Lung (tissue), 12 donors: Measurements from ENCODE around the gene CHST11. TPM values are rescaled to one million over a fixed set of nuclear protein-coding genes. Genes with fewer than 3 reads are reported as not detected.
A peak's percentile ranks its signal among the peaks of the same experiment; 100 is the strongest.
"Not testable (repeated sequence)": the region's sequence is repeated elsewhere in the genome, so short reads cannot be mapped to it uniquely, and the experiment has no call there.

ENCODE experiments used
- ATAC-seq: fragments of 200-7000 bp; cut with Tn5 transposase; one replicate; pipeline ENCODE4 v1.9.1; 2020; ENCODE audit warnings: moderate number of reproducible peaks; ENCODE audit not compliant: insufficient read depth, low FRiP score
- DNase-seq, 3 donors: peaks; one replicate each; pipeline ENCODE4 v3.0.0-alpha.2; 2013 to 2017
- H3K27ac ChIP-seq, 2 donors: one replicate each; pipeline ENCODE4 v1.5.1; 2013; ENCODE audit warnings: mild to moderate bottlenecking in 2 of 2, moderate library complexity in 2 of 2, control low read depth in 1 of 2, inconsistent platforms in 1 of 2, low read depth in 1 of 2, low read length in 1 of 2
- H3K27me3 ChIP-seq, 3 donors: one replicate each; pipeline ENCODE4 v1.5.1; 2013; ENCODE audit warnings: low read length in 2 of 3; ENCODE audit not compliant: control insufficient read depth in 3 of 3, insufficient read depth in 3 of 3
- H3K36me3 ChIP-seq, 4 donors: one replicate each; pipeline ENCODE4 v1.5.1; 2013; ENCODE audit warnings: low read length in 4 of 4, mild to moderate bottlenecking in 1 of 4, moderate library complexity in 1 of 4; ENCODE audit not compliant: control insufficient read depth in 4 of 4, insufficient read depth in 4 of 4
- H3K4me1 ChIP-seq, 5 donors: one replicate each; pipeline ENCODE4 v1.5.1; 2013; ENCODE audit warnings: low read length in 5 of 5, mild to moderate bottlenecking in 2 of 5, moderate library complexity in 1 of 5; ENCODE audit not compliant: control insufficient read depth in 5 of 5, insufficient read depth in 5 of 5
- H3K4me3 ChIP-seq: one replicate; pipeline ENCODE4 v1.5.1; 2013; ENCODE audit warnings: mild to moderate bottlenecking, control low read depth, moderate library complexity
- H3K9ac ChIP-seq, 2 donors: one replicate each; pipeline ENCODE4 v1.5.1; 2013; ENCODE audit warnings: low read length in 2 of 2, control low read depth in 1 of 2; ENCODE audit not compliant: insufficient read depth in 1 of 2
- H3K9me3 ChIP-seq, 4 donors: one replicate each; pipeline ENCODE4 v1.5.1; 2013; ENCODE audit warnings: low read length in 3 of 4, mild to moderate bottlenecking in 1 of 4, moderate library complexity in 1 of 4; ENCODE audit not compliant: control insufficient read depth in 4 of 4, insufficient read depth in 3 of 4
- WGBS, 2 donors: extraction: QIAGEN DNeasy Blood & Tissue Kit; methylation state at CpG; one replicate each; pipeline ENCODE4 v1.1.7; 2013; 5-methylcytosine and 5-hydroxymethylcytosine counted together
- polyA plus RNA-seq, 2 donors: library from polyadenylated mRNA; stranded (reverse); fragments of 200-250 nt; gene quantifications; one replicate each; pipeline ENCODE4 v1.2.1, GENCODE V29; 2013
- total RNA-seq, 2 donors: library from RNA; depleted of rRNA in 1 of 2; stranded (reverse); fragments of >200 nt in 1 of 2; gene quantifications; one replicate each; pipeline ENCODE4 v1.2.1, GENCODE V29; 2014 to 2021
- TF ChIP-seq, protein P1 (sequence below): IDR thresholded peaks from 2 replicates; pipeline ENCODE4 v1.5.1; 2012; ENCODE audit warnings: mild to moderate bottlenecking; ENCODE audit errors: control extremely low read depth, extremely low read depth
- donor health status: control.
- donor health status: control.
- donor health status: Bipolar disorder and iron deficiency.
- donor health status: healthy.
- donor health status: DM: yes; HTN: yes; CAD: no.

Gene CHST11
- total and polyA plus RNA-seq, 4 donors: 9.0 to 63.2 (median 27.7) TPM

GRCh38 chr12:104610513-104611235 is 153.9 kb downstream of the CHST11 start:
- TF ChIP-seq, protein P1, sequence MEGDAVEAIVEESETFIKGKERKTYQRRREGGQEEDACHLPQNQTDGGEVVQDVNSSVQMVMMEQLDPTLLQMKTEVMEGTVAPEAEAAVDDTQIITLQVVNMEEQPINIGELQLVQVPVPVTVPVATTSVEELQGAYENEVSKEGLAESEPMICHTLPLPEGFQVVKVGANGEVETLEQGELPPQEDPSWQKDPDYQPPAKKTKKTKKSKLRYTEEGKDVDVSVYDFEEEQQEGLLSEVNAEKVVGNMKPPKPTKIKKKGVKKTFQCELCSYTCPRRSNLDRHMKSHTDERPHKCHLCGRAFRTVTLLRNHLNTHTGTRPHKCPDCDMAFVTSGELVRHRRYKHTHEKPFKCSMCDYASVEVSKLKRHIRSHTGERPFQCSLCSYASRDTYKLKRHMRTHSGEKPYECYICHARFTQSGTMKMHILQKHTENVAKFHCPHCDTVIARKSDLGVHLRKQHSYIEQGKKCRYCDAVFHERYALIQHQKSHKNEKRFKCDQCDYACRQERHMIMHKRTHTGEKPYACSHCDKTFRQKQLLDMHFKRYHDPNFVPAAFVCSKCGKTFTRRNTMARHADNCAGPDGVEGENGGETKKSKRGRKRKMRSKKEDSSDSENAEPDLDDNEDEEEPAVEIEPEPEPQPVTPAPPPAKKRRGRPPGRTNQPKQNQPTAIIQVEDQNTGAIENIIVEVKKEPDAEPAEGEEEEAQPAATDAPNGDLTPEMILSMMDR: no peak
- 85 to 90% methylated on average over 6 of the region's 6 CpGs for WGBS, 2 donors
- Histone ChIP-seq H3K9me3 (no peaks in the 10 kb centered on the region), H3K4me1 (peaks cover 0 to 10% (median 0%) of the 10 kb centered on the region in 5 donors), H3K27me3 (no peaks in the 10 kb centered on the region), H3K9ac (no peak overlapping the region), H3K27ac (no peak overlapping the region), H3K4me3 (no peak overlapping the region), H3K36me3 (no peaks in the 10 kb centered on the region)
- ATAC-seq (no peak), DNase-seq (no peak)

DNA sequence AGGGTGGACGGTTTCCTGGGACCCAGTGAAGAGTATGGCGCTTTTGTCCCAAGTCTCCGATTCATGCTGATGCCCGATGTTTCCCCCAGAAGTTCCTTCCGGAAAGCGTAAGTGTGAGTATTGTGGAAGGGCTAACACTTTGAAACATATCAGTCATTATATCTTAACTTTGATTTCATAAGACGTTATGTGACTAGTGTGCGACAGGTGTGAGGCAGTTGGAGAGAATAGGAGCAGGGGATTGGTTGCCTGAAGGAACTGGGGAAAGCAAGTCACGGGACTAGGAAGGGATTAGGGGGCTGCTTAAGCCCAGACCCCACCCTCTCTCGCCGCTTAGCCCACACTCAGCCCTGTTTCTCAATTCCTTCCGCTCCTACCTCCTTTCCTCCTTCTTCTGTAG is 154.9 kb downstream of the CHST11 start:
- Histone ChIP-seq H3K4me1 (peaks cover 0 to 8% (median 0%) of the 10 kb centered on the region in 5 donors), H3K9ac (no peak overlapping the region), H3K9me3 (no peaks in the 10 kb centered on the region), H3K27me3 (no peaks in the 10 kb centered on the region), H3K27ac (no peak overlapping the region), H3K4me3 (no peak overlapping the region), H3K36me3 (no peaks in the 10 kb centered on the region)
- 92 to 97% methylated on average over 12 of the region's 12 CpGs for WGBS, 2 donors
- DNase-seq (no peak), ATAC-seq (no peak)
- TF ChIP-seq, protein P1: no peak

GRCh38 chr12:104613372-104613771 is 156.6 kb downstream of the CHST11 start:
- 89 to 93% methylated on average over 3 of the region's 3 CpGs for WGBS, 2 donors
- H3K27ac ChIP-seq, H3K36me3 ChIP-seq, H3K4me1 ChIP-seq, H3K4me3 ChIP-seq, ATAC-seq, DNase-seq, H3K27me3 ChIP-seq, H3K9ac ChIP-seq, H3K9me3 ChIP-seq: not testable (repeated sequence)

- Histone ChIP-seq H3K27ac (no peak overlapping the region), H3K9me3 (no peaks in the 10 kb centered on the region), H3K9ac (no peak overlapping the region), H3K36me3 (peaks cover 0 to 2% (median 0%) of the 10 kb centered on the region in 4 donors), H3K27me3 (no peaks in the 10 kb centered on the region), H3K4me3 (no peak overlapping the region), H3K4me1 (peaks cover 0 to 5% (median 0%) of the 10 kb centered on the region in 5 donors)
- ATAC-seq (no peak), DNase-seq (peak; percentile 18 to 69 (median 40))
- 69 to 78% methylated on average over 12 of the region's 12 CpGs for WGBS, 2 donors
- TF ChIP-seq, protein P1: no peak
These were observed 158.4 kb downstream of the CHST11 start for GRCh38 chr12:104615048-104615561.
